H9 (cell line): ENCODE data around the gene CAPSL. TPM values are rescaled to one million over a fixed set of nuclear protein-coding genes. Genes with fewer than 3 reads are reported as not detected.

Experiments used
- DNase-seq: peaks from one replicate; pipeline ENCODE4 v3.0.0-alpha.2; 2017
- H2AFZ ChIP-seq: one replicate; pipeline ENCODE4 v1.6.1; 2013; ENCODE audit warnings: mild to moderate bottlenecking, low read length, control low read depth, moderate library complexity
- H2AK5ac ChIP-seq: 2 replicates; pipeline ENCODE4 v1.6.1; 2013; ENCODE audit warnings: low read length, control low read depth, mixed read lengths; ENCODE audit not compliant: insufficient read length
- H2BK120ac ChIP-seq: one replicate; pipeline ENCODE4 v1.6.1; 2013; ENCODE audit warnings: low read depth, mild to moderate bottlenecking, low read length, control low read depth, inconsistent platforms; ENCODE audit not compliant: poor library complexity, severe bottlenecking
- H2BK12ac ChIP-seq: 2 replicates; pipeline ENCODE4 v1.6.1; 2013; ENCODE audit warnings: low read length, control low read depth, mixed read lengths, low read depth; ENCODE audit not compliant: insufficient read length
- H2BK15ac ChIP-seq: 2 replicates; pipeline ENCODE4 v1.6.1; 2013; ENCODE audit warnings: low read depth, low read length, control low read depth
- H2BK20ac ChIP-seq: one replicate; pipeline ENCODE4 v1.6.1; 2013; ENCODE audit warnings: low read depth, mild to moderate bottlenecking, low read length, control low read depth, inconsistent platforms; ENCODE audit not compliant: poor library complexity, severe bottlenecking
- H2BK5ac ChIP-seq: 2 replicates; pipeline ENCODE4 v1.6.1; 2013; ENCODE audit warnings: low read length, control low read depth, mixed read lengths; ENCODE audit not compliant: insufficient read length
- H3K14ac ChIP-seq: 2 replicates; pipeline ENCODE4 v1.6.1; 2013; ENCODE audit warnings: low read length, control low read depth; ENCODE audit not compliant: insufficient read depth
- H3K18ac ChIP-seq: 2 replicates; pipeline ENCODE4 v1.6.1; 2013; ENCODE audit warnings: low read depth, mild to moderate bottlenecking, mixed read lengths, low read length, control low read depth; ENCODE audit not compliant: insufficient read length
- H3K23ac ChIP-seq: 2 replicates; pipeline ENCODE4 v1.6.1; 2013; ENCODE audit warnings: low read length, control low read depth, mixed read lengths, low read depth; ENCODE audit not compliant: insufficient read length
- H3K23me2 ChIP-seq: 2 replicates; pipeline ENCODE4 v1.6.1; 2013; ENCODE audit warnings: low read depth, mild to moderate bottlenecking, mixed read lengths, low read length, control low read depth; ENCODE audit not compliant: insufficient read length, poor library complexity, severe bottlenecking
- H3K27ac ChIP-seq: 2 replicates; pipeline ENCODE4 v1.5.1; 2013; ENCODE audit warnings: low read length, control low read depth, mixed read lengths, low read depth; ENCODE audit not compliant: insufficient read length
- H3K27me3 ChIP-seq: 2 replicates; pipeline ENCODE4 v1.6.1; 2013; ENCODE audit warnings: low read length, control low read depth, inconsistent platforms; ENCODE audit not compliant: insufficient read depth
- H3K4ac ChIP-seq: 2 replicates; pipeline ENCODE4 v1.6.1; 2013; ENCODE audit warnings: low read depth, mild to moderate bottlenecking, control low read depth, inconsistent platforms, low read length, moderate library complexity
- H3K4me1 ChIP-seq: 2 replicates; pipeline ENCODE4 v1.6.1; 2013; ENCODE audit warnings: low read length, control low read depth, inconsistent platforms; ENCODE audit not compliant: insufficient read depth
- H3K4me2 ChIP-seq: 2 replicates; pipeline ENCODE4 v1.6.1; 2013; ENCODE audit warnings: low read length, control low read depth, mixed read lengths; ENCODE audit not compliant: insufficient read length, insufficient read depth
- H3K56ac ChIP-seq: 2 replicates; pipeline ENCODE4 v1.6.1; 2013; ENCODE audit warnings: low read depth, mild to moderate bottlenecking, mixed read lengths, low read length, control low read depth; ENCODE audit not compliant: insufficient read length
- H3K79me1 ChIP-seq: 2 replicates; pipeline ENCODE4 v1.6.1; 2013; ENCODE audit warnings: low read depth, mild to moderate bottlenecking, moderate library complexity, low read length, control low read depth, inconsistent platforms; ENCODE audit not compliant: insufficient read depth, poor library complexity, severe bottlenecking
- H3K79me2 ChIP-seq: 2 replicates; pipeline ENCODE4 v1.6.1; 2013; ENCODE audit warnings: low read length, control low read depth, inconsistent platforms; ENCODE audit not compliant: insufficient read depth
- H3K9ac ChIP-seq: 2 replicates; pipeline ENCODE4 v1.6.1; 2013; ENCODE audit warnings: low read length, control low read depth, mixed read lengths; ENCODE audit not compliant: insufficient read length; ENCODE audit errors: extremely low read depth
- H3K9me3 ChIP-seq: one replicate; pipeline ENCODE4 v1.6.1; 2013; ENCODE audit warnings: low read depth, low read length, inconsistent platforms; ENCODE audit not compliant: control insufficient read depth
- H3T11ph ChIP-seq: one replicate; pipeline ENCODE4 v1.6.1; 2013; ENCODE audit warnings: mild to moderate bottlenecking, low read length, control low read depth, inconsistent platforms
- H4K20me1 ChIP-seq: one replicate; pipeline ENCODE4 v1.6.1; 2013; ENCODE audit not compliant: control insufficient read depth, insufficient read length, insufficient read depth
- H4K5ac ChIP-seq: 2 replicates; pipeline ENCODE4 v1.6.1; 2013; ENCODE audit warnings: low read depth, mild to moderate bottlenecking, mixed read lengths, low read length, control low read depth; ENCODE audit not compliant: insufficient read length
- H4K8ac ChIP-seq: replicated peaks from 2 replicates; pipeline ENCODE4 v1.6.1; 2013; ENCODE audit warnings: low read length, control low read depth, mixed read lengths, low read depth; ENCODE audit not compliant: insufficient read length
- H4K91ac ChIP-seq: 2 replicates; pipeline ENCODE4 v1.6.1; 2013; ENCODE audit warnings: low read depth, mild to moderate bottlenecking, moderate library complexity, mixed read lengths, low read length, control low read depth; ENCODE audit not compliant: insufficient read length
- H3K27ac Mint-ChIP-seq, 3 experiments: 2 replicates in 2 of 3; 3 replicates in 1 of 3; pipeline ENCODE4 v1.8.0; 2020 to 2021; ENCODE audit warnings: mixed read lengths in 3 of 3, mild to moderate bottlenecking in 1 of 3, moderate library complexity in 1 of 3
- H3K27me3 Mint-ChIP-seq: 2 replicates; pipeline ENCODE4 v1.8.0; 2021; ENCODE audit warnings: low read depth, mild to moderate bottlenecking, moderate library complexity, mixed read lengths
- H3K36me3 Mint-ChIP-seq, 3 experiments: 2 replicates in 2 of 3; 3 replicates in 1 of 3; pipeline ENCODE4 v1.8.0; 2020 to 2021; ENCODE audit warnings: low read depth in 3 of 3, mixed read lengths in 3 of 3; ENCODE audit not compliant: insufficient read depth in 1 of 3
- H3K4me1 Mint-ChIP-seq, 2 experiments: 2 replicates each; pipeline ENCODE4 v1.8.0; 2020; ENCODE audit warnings: mixed read lengths in 2 of 2
- H3K4me3 Mint-ChIP-seq, 2 experiments: 2 replicates in 1 of 2; 3 replicates in 1 of 2; pipeline ENCODE4 v1.8.0; 2020 to 2021; ENCODE audit warnings: mild to moderate bottlenecking in 2 of 2, mixed read lengths in 2 of 2, moderate library complexity in 1 of 2
- H3K9me3 Mint-ChIP-seq, 2 experiments: 2 replicates in 1 of 2; 3 replicates in 1 of 2; pipeline ENCODE4 v1.8.0; 2020; ENCODE audit warnings: mild to moderate bottlenecking in 2 of 2, mixed read lengths in 2 of 2, moderate library complexity in 1 of 2
- WGBS: extraction: QIAGEN DNeasy Blood & Tissue Kit; methylation state at CpG from one replicate; pipeline ENCODE4 v1.1.7; 2013; ENCODE audit warnings: missing lambda C conversion rate, low lambda C conversion rate, mixed read lengths; ENCODE audit not compliant: insufficient read length; ENCODE audit errors: extremely low coverage; 5-methylcytosine and 5-hydroxymethylcytosine counted together
- total RNA-seq: library from RNA; stranded (reverse); gene quantifications from 2 replicates; pipeline ENCODE4 v1.2.1, GENCODE V29; 2021
- TF ChIP-seq, protein P1 (sequence below): fragments of 200-600 bp; sonication (generic); conservative IDR thresholded peaks from 3 replicates; pipeline ENCODE4 v1.8.0; 2021; ENCODE audit warnings: antibody characterized with exemption, mild to moderate bottlenecking

The CAPSL gene
- total RNA-seq, 1 experiment from 2014 or later: not detected

DNA sequence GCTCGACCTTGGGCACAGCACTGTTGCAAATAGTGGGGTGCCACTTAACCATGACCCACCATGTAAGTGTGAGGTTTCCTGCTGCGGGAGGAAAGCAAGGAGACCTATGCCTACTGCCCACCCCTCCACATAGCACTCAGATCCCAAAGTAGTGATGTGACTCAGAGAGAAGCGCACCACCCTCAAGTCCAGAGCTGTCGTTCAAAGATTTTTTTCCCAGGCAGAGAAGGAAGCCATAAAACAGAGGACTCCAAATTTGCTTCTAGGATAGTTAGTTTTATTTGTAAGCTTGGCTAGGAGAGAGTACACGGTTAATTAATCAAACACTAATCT lies 33.4 kb upstream of the CAPSL start:
- Histone ChIP-seq H2BK20ac (no peak overlapping the region), H4K91ac (no peak overlapping the region), H3K56ac (no peak overlapping the region), H3K18ac (no peak overlapping the region), H3K9ac (no peak overlapping the region), H3K27ac (no peak overlapping the region), H4K20me1 (no peaks in the 10 kb centered on the region), H3K4me1 (no peaks in the 10 kb centered on the region), H3K23me2 (no peaks in the 10 kb centered on the region), H3T11ph (no peak overlapping the region), H2AK5ac (no peak overlapping the region), H3K23ac (no peak overlapping the region), H3K4me2 (no peak overlapping the region), H3K14ac (no peak overlapping the region), H3K9me3 (no peaks in the 10 kb centered on the region), H3K79me1 (no peaks in the 10 kb centered on the region), H3K79me2 (no peaks in the 10 kb centered on the region), H2BK120ac (no peak overlapping the region), H4K8ac (no peak overlapping the region), H2AFZ (no peak overlapping the region), H2BK15ac (no peak overlapping the region), H4K5ac (no peak overlapping the region), H3K27me3 (no peaks in the 10 kb centered on the region), H2BK5ac (no peak overlapping the region), H3K4ac (no peak overlapping the region), H2BK12ac (no peak overlapping the region)
- TF ChIP-seq, protein P1, sequence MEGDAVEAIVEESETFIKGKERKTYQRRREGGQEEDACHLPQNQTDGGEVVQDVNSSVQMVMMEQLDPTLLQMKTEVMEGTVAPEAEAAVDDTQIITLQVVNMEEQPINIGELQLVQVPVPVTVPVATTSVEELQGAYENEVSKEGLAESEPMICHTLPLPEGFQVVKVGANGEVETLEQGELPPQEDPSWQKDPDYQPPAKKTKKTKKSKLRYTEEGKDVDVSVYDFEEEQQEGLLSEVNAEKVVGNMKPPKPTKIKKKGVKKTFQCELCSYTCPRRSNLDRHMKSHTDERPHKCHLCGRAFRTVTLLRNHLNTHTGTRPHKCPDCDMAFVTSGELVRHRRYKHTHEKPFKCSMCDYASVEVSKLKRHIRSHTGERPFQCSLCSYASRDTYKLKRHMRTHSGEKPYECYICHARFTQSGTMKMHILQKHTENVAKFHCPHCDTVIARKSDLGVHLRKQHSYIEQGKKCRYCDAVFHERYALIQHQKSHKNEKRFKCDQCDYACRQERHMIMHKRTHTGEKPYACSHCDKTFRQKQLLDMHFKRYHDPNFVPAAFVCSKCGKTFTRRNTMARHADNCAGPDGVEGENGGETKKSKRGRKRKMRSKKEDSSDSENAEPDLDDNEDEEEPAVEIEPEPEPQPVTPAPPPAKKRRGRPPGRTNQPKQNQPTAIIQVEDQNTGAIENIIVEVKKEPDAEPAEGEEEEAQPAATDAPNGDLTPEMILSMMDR: no peak
- H3K4me3 Mint-ChIP-seq: no peak overlapping the region
- H3K27ac Mint-ChIP-seq: no peak overlapping the region
- peaks cover 20 to 33% of the 10 kb centered on the region in 2 experiments for H3K9me3 Mint-ChIP-seq
- no peaks in the 10 kb centered on the region for H3K4me1 Mint-ChIP-seq
- DNase-seq: no peak
- no CpG with 5 or more reads among the region's 5 CpGs for WGBS
- H3K27me3 Mint-ChIP-seq: peaks cover 5% of the 10 kb centered on the region
- peaks cover 0 to 5% (median 0%) of the 10 kb centered on the region in 3 experiments; a peak in 2 of 7 replicates for H3K36me3 Mint-ChIP-seq
